DOHH2 (cell line): ENCODE results near the gene TAX1BP3.
A peak's percentile ranks its signal among the peaks of the same experiment; 100 is the strongest.

Source experiments
- H3F3A ChIP-seq: fragments of 200-600 bp; sonication (generic), shearing (Covaris generic); 2 replicates; pipeline ENCODE4 v1.6.0; 2016; ENCODE audit warnings: antibody characterized with exemption, mild to moderate bottlenecking; ENCODE audit not compliant: control insufficient read depth, insufficient read depth
- H3K27ac ChIP-seq: fragments of 200-600 bp; sonication (generic); 2 replicates; pipeline ENCODE4 v1.5.1; 2014; ENCODE audit warnings: low read depth, mild to moderate bottlenecking, low read length, moderate library complexity
- H3K27me3 ChIP-seq: fragments of 200-600 bp; sonication (generic); 2 replicates; pipeline ENCODE4 v1.6.1; 2014; ENCODE audit warnings: mild to moderate bottlenecking, low read length, mixed read lengths; ENCODE audit not compliant: control insufficient read depth
- H3K36me3 ChIP-seq: fragments of 200-600 bp; sonication (generic); 2 replicates; pipeline ENCODE4 v1.6.1; 2014; ENCODE audit warnings: mild to moderate bottlenecking, low read length, moderate library complexity, mixed read lengths; ENCODE audit not compliant: control insufficient read depth
- H3K4me1 ChIP-seq: fragments of 200-600 bp; sonication (generic); 2 replicates; pipeline ENCODE4 v1.6.1; 2014; ENCODE audit warnings: mild to moderate bottlenecking, low read length, mixed read lengths; ENCODE audit not compliant: control insufficient read depth
- H3K4me2 ChIP-seq: fragments of 200-600 bp; sonication (generic); 2 replicates; pipeline ENCODE4 v1.6.0; 2014; ENCODE audit warnings: mild to moderate bottlenecking, low read length, moderate library complexity
- H3K4me3 ChIP-seq: fragments of 200-600 bp; sonication (generic); 2 replicates; pipeline ENCODE4 v1.5.1; 2014; ENCODE audit warnings: mild to moderate bottlenecking, low read length, mixed read lengths
- H3K79me2 ChIP-seq: fragments of 200-600 bp; sonication (generic); 2 replicates; pipeline ENCODE4 v1.6.1; 2014; ENCODE audit warnings: mild to moderate bottlenecking, low read length, mixed read lengths; ENCODE audit not compliant: control insufficient read depth
- H3K9me2 ChIP-seq: fragments of 200-600 bp; sonication (generic); replicated peaks from 2 replicates; pipeline ENCODE4 v1.6.1; 2014; ENCODE audit warnings: mild to moderate bottlenecking, low read length, mixed read lengths; ENCODE audit not compliant: control insufficient read depth
- H3K9me3 ChIP-seq: fragments of 200-600 bp; sonication (generic); 2 replicates; pipeline ENCODE4 v1.6.1; 2014; ENCODE audit warnings: antibody characterized with exemption, low read length, mixed read lengths; ENCODE audit not compliant: control insufficient read depth, insufficient read depth
- H4K20me1 ChIP-seq: fragments of 200-600 bp; sonication (generic); 2 replicates; pipeline ENCODE4 v1.6.0; 2014; ENCODE audit warnings: low read depth, mild to moderate bottlenecking, antibody characterized with exemption, low read length, moderate library complexity; ENCODE audit not compliant: control insufficient read depth, insufficient read depth
- CTCF ChIP-seq: fragments of 200-600 bp; sonication (generic); IDR thresholded peaks from one replicate; pipeline ENCODE4 v1.5.1; 2014; ENCODE audit warnings: antibody characterized with exemption, mild to moderate bottlenecking, low read depth, low read length; ENCODE audit not compliant: poor library complexity, severe bottlenecking
- EZH2phosphoT487 ChIP-seq: fragments of 200-600 bp; sonication (generic); IDR thresholded peaks from 2 replicates; pipeline ENCODE4 v1.6.1; 2017; ENCODE audit warnings: borderline replicate concordance, mild to moderate bottlenecking, antibody characterized with exemption, low read length, moderate library complexity, mixed read lengths

The TAX1BP3 gene

GRCh38 chr17:3699951-3700350 lies 31.6 kb upstream of the TAX1BP3 start:
- TF ChIP-seq CTCF (no peak), EZH2phosphoT487 (no peak)
- H3K4me2 ChIP-seq: no peak overlapping the region
- H3K4me1 ChIP-seq: peaks cover 10% of the 10 kb centered on the region
- no peaks in the 10 kb centered on the region for H3F3A ChIP-seq
- H4K20me1 ChIP-seq: no peaks in the 10 kb centered on the region
- H3K9me2 ChIP-seq: no peaks in the 10 kb centered on the region
- no peak overlapping the region for H3K4me3 ChIP-seq
- H3K27ac ChIP-seq: no peak overlapping the region
- peaks cover 9% of the 10 kb centered on the region for H3K36me3 ChIP-seq
- H3K9me3 ChIP-seq: peaks cover 5% of the 10 kb centered on the region
- H3K79me2 ChIP-seq: peaks cover 10% of the 10 kb centered on the region
- H3K27me3 ChIP-seq: no peaks in the 10 kb centered on the region

GRCh38 chr17:3698139-3698538 lies 29.8 kb upstream of the TAX1BP3 start:
- Histone ChIP-seq H3K9me2 (no peaks in the 10 kb centered on the region), H3K4me3 (no peak overlapping the region), H3K4me1 (peaks cover 19% of the 10 kb centered on the region), H3K27ac (no peak overlapping the region), H3K36me3 (peaks cover 18% of the 10 kb centered on the region), H3K79me2 (peaks cover 28% of the 10 kb centered on the region), H4K20me1 (no peaks in the 10 kb centered on the region), H3K9me3 (peaks cover 5% of the 10 kb centered on the region), H3K4me2 (no peak overlapping the region), H3F3A (no peaks in the 10 kb centered on the region), H3K27me3 (no peaks in the 10 kb centered on the region)
- TF ChIP-seq EZH2phosphoT487 (no peak), CTCF (no peak)

- no peaks in the 10 kb centered on the region for H3K9me2 ChIP-seq
- H3K4me2 ChIP-seq: peak overlapping the region; percentile 85; the same call in 1 of the 2 replicates
- H3K27ac ChIP-seq: no peak overlapping the region
- H3K36me3 ChIP-seq: peaks cover 24% of the 10 kb centered on the region
- H3K4me3 ChIP-seq: no peak overlapping the region; the same call in 1 of the 2 replicates
- no peaks in the 10 kb centered on the region for H3K27me3 ChIP-seq
- H3K9me3 ChIP-seq: peaks cover 5% of the 10 kb centered on the region
- H3K79me2 ChIP-seq: peaks cover 39% of the 10 kb centered on the region
- TF ChIP-seq EZH2phosphoT487: no peak
- no peak for TF ChIP-seq CTCF
- H4K20me1 ChIP-seq: peaks cover 5% of the 10 kb centered on the region; the same call in 1 of the 2 replicates
- H3F3A ChIP-seq: no peaks in the 10 kb centered on the region
- peaks cover 29% of the 10 kb centered on the region for H3K4me1 ChIP-seq
Measured at GRCh38 chr17:3697103-3697476, 28.7 kb upstream of the TAX1BP3 start.
